Naive thymus-derived CD4-positive, alpha-beta T cell (primary cell): Measurements from ENCODE around the gene MOB1B. TPM values are rescaled to one million over a fixed set of nuclear protein-coding genes. Genes with fewer than 3 reads are reported as not detected.
A peak's percentile ranks its signal among the peaks of the same experiment; 100 is the strongest.
"Not testable (repeated sequence)": the region's sequence is repeated elsewhere in the genome, so short reads cannot be mapped to it uniquely, and the experiment has no call there.

Source experiments
- ATAC-seq: fragments of 150-1000 bp; cut with Tn5 transposase; 2 replicates; pipeline ENCODE4 v1.10.0; 2021; ENCODE audit warnings: mild to moderate bottlenecking, moderate library complexity
- CTCF ChIA-PET: fragments of 350-600 bp; sonication (Branson Sonifier 250); formaldehyde crosslinking; loops from one replicate; lab custom pipeline; 2021; ENCODE audit warnings: antibody characterized with exemption; lab: Charles Lee
- POLR2A ChIA-PET: fragments of 350-600 bp; sonication (Branson Sonifier 250); formaldehyde crosslinking; loops from one replicate; lab custom pipeline; 2021; ENCODE audit warnings: antibody characterized with exemption, inconsistent platforms; lab: Charles Lee
- DNase-seq, 9 donors: peaks; one replicate each; pipeline versions ENCODE4 v3.0.0 to v3.0.0-alpha.2; 2020 to 2022; ENCODE audit warnings: mixed read lengths in 1 of 9
- H3K27ac ChIP-seq: one replicate; pipeline ENCODE4 v1.7.0; 2013; ENCODE audit warnings: mild to moderate bottlenecking, low read depth, low read length, moderate library complexity
- H3K27me3 ChIP-seq, 2 donors: one replicate each; pipeline ENCODE4 v1.7.0; 2013; ENCODE audit warnings: low read length in 2 of 2, mild to moderate bottlenecking in 2 of 2, moderate library complexity in 2 of 2; ENCODE audit not compliant: control insufficient read depth in 2 of 2, insufficient read depth in 2 of 2
- H3K36me3 ChIP-seq, 3 experiments: 1 replicate in 2 of 3; 2 replicates in 1 of 3; pipeline ENCODE4 v1.7.0; 2013; ENCODE audit warnings: low read length in 3 of 3, mild to moderate bottlenecking in 3 of 3, moderate library complexity in 1 of 3; ENCODE audit not compliant: insufficient read depth in 3 of 3, control insufficient read depth in 2 of 3
- H3K4me1 ChIP-seq, 2 donors: one replicate each; pipeline ENCODE4 v1.7.0; 2013; ENCODE audit warnings: low read length in 2 of 2, mild to moderate bottlenecking in 2 of 2, moderate library complexity in 1 of 2; ENCODE audit not compliant: control insufficient read depth in 2 of 2, insufficient read depth in 2 of 2
- H3K4me3 ChIP-seq: 2 replicates; pipeline ENCODE4 v1.7.0; 2013; ENCODE audit warnings: mild to moderate bottlenecking, low read length
- H3K9me3 ChIP-seq, 3 experiments: 1 replicate in 2 of 3; 2 replicates in 1 of 3; pipeline ENCODE4 v1.7.0; 2013; ENCODE audit warnings: low read length in 3 of 3; ENCODE audit not compliant: control insufficient read depth in 2 of 3
- H3K27ac Mint-ChIP-seq, 9 donors: one replicate each; pipeline ENCODE4 v1.8.0; 2020 to 2022; ENCODE audit warnings: mixed read lengths in 9 of 9, mild to moderate bottlenecking in 8 of 9, moderate library complexity in 5 of 9, inconsistent platforms in 2 of 9
- H3K27me3 Mint-ChIP-seq, 5 donors: one replicate each; pipeline ENCODE4 v1.8.0; 2021 to 2022; ENCODE audit warnings: mixed read lengths in 5 of 5, mild to moderate bottlenecking in 1 of 5
- H3K36me3 Mint-ChIP-seq, 5 donors: one replicate each; pipeline ENCODE4 v1.8.0; 2020 to 2022; ENCODE audit warnings: mixed read lengths in 5 of 5, mild to moderate bottlenecking in 3 of 5, inconsistent platforms in 1 of 5
- H3K4me1 Mint-ChIP-seq, 7 donors: one replicate each; pipeline ENCODE4 v1.8.0; 2020 to 2022; ENCODE audit warnings: mixed read lengths in 7 of 7, mild to moderate bottlenecking in 3 of 7, inconsistent platforms in 1 of 7
- H3K4me3 Mint-ChIP-seq, 10 donors: one replicate each; pipeline ENCODE4 v1.8.0; 2020 to 2022; ENCODE audit warnings: mild to moderate bottlenecking in 10 of 10, mixed read lengths in 10 of 10, moderate library complexity in 6 of 10, inconsistent platforms in 2 of 10
- H3K9me3 Mint-ChIP-seq, 11 donors: one replicate each; pipeline ENCODE4 v1.8.0; 2020 to 2022; ENCODE audit warnings: mixed read lengths in 11 of 11, mild to moderate bottlenecking in 4 of 11, inconsistent platforms in 1 of 11, moderate library complexity in 1 of 11
- intact Hi-C, 2 donors: fragments of 100-400 bp; cut with micrococcal nuclease; formaldehyde crosslinking; loops; one replicate each; pipeline ENCODE4 v1.15.1; 2023
- polyA plus RNA-seq, 2 donors: library from polyadenylated mRNA; unstranded; fragments of 300-500 nt; fragmentation: Illumina TruSeq; gene quantifications; one replicate each; pipeline ENCODE4 v1.2.3, GENCODE V29; 2021
- total RNA-seq, 6 experiments: library from RNA in 5 of 6; stranded (reverse) in 5 of 6; gene quantifications; 1 replicate in 5 of 6; 2 replicates in 1 of 6; pipeline ENCODE4 v1.2.3 and lab custom pipeline; 2021 to 2026

Gene MOB1B
- total and polyA plus RNA-seq, 7 experiments from 2014 or later, result 2.0 to 20.3 (median 12.4) TPM

GRCh38 chr4:71009086-71009485 lies 106.9 kb downstream of the MOB1B start:
- ChIA-PET POLR2A (interaction anchor here (0.9 to 1.4 kb wide), 2 partner anchors 15 to 23 kb away, joined by 3 read pairs; partner anchors contain the start of gene DCK), CTCF (interaction anchor here (0.9 to 3.3 kb wide), 6 partner anchors 12 to 357 kb away, joined by 3 to 22 read pairs (median 10); partner anchors contain the start of gene DCK)
- Mint-ChIP-seq H3K27ac (peak overlapping the region in 7 of 9 donors; percentile 28 to 85 (median 61)), H3K4me3 (no peak overlapping the region), H3K4me1 (peaks cover 32 to 60% (median 57%) of the 10 kb centered on the region in 7 donors), H3K36me3 (peaks cover 4 to 34% (median 5%) of the 10 kb centered on the region in 5 donors), H3K27me3 (no peaks in the 10 kb centered on the region), H3K9me3 (peaks cover 0 to 8% (median 0%) of the 10 kb centered on the region in 11 donors)
- H3K4me3 ChIP-seq, result no peak overlapping the region
- intact Hi-C loops, result loop anchor here (1.0 to 10.0 kb wide), 5 partner anchors 170 to 408 kb away; partner anchors contain the start of genes ENAM (in 1 of the 2) and GRSF1 (in 1 of the 2)
- H3K9me3 ChIP-seq, result no peaks in the 10 kb centered on the region
- H3K27me3 ChIP-seq, result no peaks in the 10 kb centered on the region
- ATAC-seq, result no peak
- H3K36me3 ChIP-seq, result no peaks in the 10 kb centered on the region
- peaks cover 19% of the 10 kb centered on the region in 2 donors for H3K4me1 ChIP-seq
- no peak for DNase-seq
- no peak overlapping the region for H3K27ac ChIP-seq

- ATAC-seq (peak; percentile 83), DNase-seq (peak in 6 of 9 donors; percentile 23 to 54 (median 48))
- Histone ChIP-seq H3K36me3 (no peaks in the 10 kb centered on the region), H3K9me3 (no peaks in the 10 kb centered on the region), H3K27me3 (no peaks in the 10 kb centered on the region), H3K27ac (no peak overlapping the region), H3K4me1 (peaks cover 9 to 10% of the 10 kb centered on the region in 2 donors), H3K4me3 (no peak overlapping the region)
- H3K36me3 Mint-ChIP-seq, result peaks cover 4 to 42% (median 5%) of the 10 kb centered on the region in 5 donors
- CTCF ChIA-PET, result interaction anchor here (0.5 to 3.3 kb wide), 14 partner anchors 8 to 1976 kb away, joined by 3 to 22 read pairs (median 5); no protein-coding TSS in a partner anchor
- H3K4me3 Mint-ChIP-seq, result peak overlapping the region in 3 of 10 donors; percentile 5 to 44 (median 29)
- H3K4me1 Mint-ChIP-seq, result peaks cover 23 to 52% (median 48%) of the 10 kb centered on the region in 7 donors
- POLR2A ChIA-PET, result interaction anchor here (0.6 to 1.4 kb wide), 2 partner anchors 306 to 321 kb away, joined by 3 to 7 read pairs; no protein-coding TSS in a partner anchor
- H3K9me3 Mint-ChIP-seq, result peaks cover 0 to 16% (median 0%) of the 10 kb centered on the region in 11 donors
- H3K27ac Mint-ChIP-seq, result peak overlapping the region in 8 of 9 donors; percentile 26 to 65 (median 48)
- intact Hi-C loops, result loop anchor here (1.0 to 10.0 kb wide), 10 partner anchors 17 to 409 kb away; partner anchors contain the start of genes GRSF1 (in 2 of the 2), DCK (in 1 of the 2), ENAM (in 1 of the 2) and MOB1B (in 1 of the 2)
- H3K27me3 Mint-ChIP-seq, result no peaks in the 10 kb centered on the region
Observed at GRCh38 chr4:71009890-71010588, 107.9 kb downstream of the MOB1B start.

GRCh38 chr4:71011451-71011850 lies 109.3 kb downstream of the MOB1B start:
- peaks cover 0 to 19% (median 0%) of the 10 kb centered on the region in 11 donors for H3K9me3 Mint-ChIP-seq
- ATAC-seq (no peak), DNase-seq (no peak)
- Histone ChIP-seq H3K36me3 (no peaks in the 10 kb centered on the region), H3K27me3 (no peaks in the 10 kb centered on the region), H3K9me3 (no peaks in the 10 kb centered on the region), H3K4me1 (peaks cover 2 to 4% of the 10 kb centered on the region in 2 donors), H3K4me3 (no peak overlapping the region), H3K27ac (no peak overlapping the region)
- POLR2A ChIA-PET, result interaction anchor here (0.6 to 0.9 kb wide), 2 partner anchors 15 to 84 kb away, joined by 3 read pairs; no protein-coding TSS in a partner anchor
- peaks cover 5 to 51% (median 8%) of the 10 kb centered on the region in 5 donors for H3K36me3 Mint-ChIP-seq
- peaks cover 19 to 46% (median 40%) of the 10 kb centered on the region in 7 donors for H3K4me1 Mint-ChIP-seq
- no peaks in the 10 kb centered on the region for H3K27me3 Mint-ChIP-seq
- H3K27ac Mint-ChIP-seq, result no peak overlapping the region
- intact Hi-C loops, result loop anchor here in 1 of 2 donors (2.0 kb wide), 1 partner anchor 173 kb away; the partner anchor contains the start of gene GRSF1
- CTCF ChIA-PET, result interaction anchor here (1.0 kb wide), 1 partner anchor 361 kb away, joined by 7 read pairs; no protein-coding TSS in a partner anchor
- no peak overlapping the region for H3K4me3 Mint-ChIP-seq

DNA sequence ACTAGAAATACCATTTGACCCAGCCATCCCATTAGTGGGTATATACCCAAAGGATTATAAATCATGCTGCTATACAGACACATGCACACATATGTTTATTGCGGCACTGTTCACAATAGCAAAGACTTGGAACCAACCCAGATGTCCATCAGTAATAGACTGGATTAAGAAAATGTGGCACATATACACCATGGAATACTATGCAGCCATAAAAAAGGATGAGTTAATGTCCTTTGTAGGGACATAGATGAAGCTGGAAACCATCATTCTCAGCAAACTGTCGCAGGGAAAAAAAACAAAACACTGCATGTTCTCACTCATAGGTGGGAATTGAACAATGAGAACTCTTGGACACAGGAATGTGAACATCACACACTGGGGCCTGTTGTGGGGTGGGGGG lies 115.2 kb downstream of the MOB1B start:
- H3K36me3 ChIP-seq, intact Hi-C loops, H3K27ac ChIP-seq, H3K27ac Mint-ChIP-seq, H3K4me3 Mint-ChIP-seq, ATAC-seq, H3K4me3 ChIP-seq, DNase-seq, CTCF ChIA-PET, POLR2A ChIA-PET, H3K4me1 ChIP-seq, H3K27me3 ChIP-seq, H3K9me3 ChIP-seq, H3K27me3 Mint-ChIP-seq: not testable (repeated sequence)
- H3K9me3 Mint-ChIP-seq, result peaks cover 0 to 22% (median 0%) of the 10 kb centered on the region in 11 donors
- peaks cover 5 to 46% (median 10%) of the 10 kb centered on the region in 5 donors for H3K36me3 Mint-ChIP-seq
- peaks cover 4 to 19% (median 14%) of the 10 kb centered on the region in 7 donors for H3K4me1 Mint-ChIP-seq

DNA sequence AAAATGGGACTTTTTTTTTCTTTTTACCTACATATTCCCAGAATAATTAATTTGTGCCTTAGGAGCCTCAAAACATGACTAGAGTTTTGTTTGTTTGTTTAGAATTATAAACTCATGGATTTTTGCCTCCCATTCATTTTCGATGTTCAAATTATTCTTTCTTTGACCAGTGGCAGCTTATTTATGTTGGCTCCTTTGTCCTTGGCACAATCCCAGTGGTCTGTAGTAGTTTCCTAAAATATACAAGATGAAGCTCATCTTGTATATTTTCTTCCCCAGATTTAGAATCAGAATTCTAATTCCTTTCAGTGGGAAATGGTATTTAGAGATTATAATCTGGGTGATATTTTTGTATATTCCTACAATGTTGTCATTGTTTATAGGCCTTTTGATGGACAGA lies 118.4 kb downstream of the MOB1B start:
- H3K27ac Mint-ChIP-seq, result peak overlapping the region in 1 of 9 donors; percentile 56
- ChIA-PET CTCF (no interaction called here), POLR2A (no interaction called here)
- Histone ChIP-seq H3K27me3 (no peaks in the 10 kb centered on the region), H3K27ac (no peak overlapping the region), H3K36me3 (peaks cover 0 to 3% (median 0%) of the 10 kb centered on the region in 3 experiments), H3K9me3 (no peaks in the 10 kb centered on the region), H3K4me1 (no peaks in the 10 kb centered on the region), H3K4me3 (no peak overlapping the region)
- intact Hi-C loops, result no loop called here
- ATAC-seq (no peak), DNase-seq (no peak)
- peaks cover 0 to 6% (median 0%) of the 10 kb centered on the region in 11 donors for H3K9me3 Mint-ChIP-seq
- no peaks in the 10 kb centered on the region for H3K27me3 Mint-ChIP-seq
- no peak overlapping the region for H3K4me3 Mint-ChIP-seq
- H3K4me1 Mint-ChIP-seq, result peaks cover 0 to 24% (median 8%) of the 10 kb centered on the region in 7 donors
- H3K36me3 Mint-ChIP-seq, result peaks cover 0 to 33% (median 12%) of the 10 kb centered on the region in 5 donors

DNA sequence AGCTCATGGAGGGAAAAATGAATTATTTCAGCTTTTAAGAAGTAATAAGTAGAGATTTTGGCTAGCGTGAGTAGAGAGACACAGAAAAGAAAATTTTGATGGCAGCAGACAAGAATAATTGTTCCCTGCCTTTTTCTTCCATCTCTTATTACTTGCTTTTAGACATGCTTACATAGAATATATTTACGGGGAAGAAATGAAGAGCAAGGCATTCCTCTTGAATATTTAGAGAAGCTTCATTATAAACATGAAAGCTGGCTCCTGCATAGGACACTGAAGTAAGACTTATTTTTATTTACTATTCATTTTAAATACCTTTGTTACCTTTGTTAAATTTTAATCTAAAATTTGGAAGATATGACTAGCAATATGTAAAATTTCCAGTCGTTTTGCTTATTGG lies 123.5 kb downstream of the MOB1B start:
- Histone ChIP-seq H3K4me3 (no peak overlapping the region), H3K27ac (no peak overlapping the region), H3K4me1 (no peaks in the 10 kb centered on the region), H3K9me3 (no peaks in the 10 kb centered on the region), H3K27me3 (no peaks in the 10 kb centered on the region), H3K36me3 (peaks cover 0 to 24% (median 5%) of the 10 kb centered on the region in 3 experiments)
- no peak for DNase-seq
- ATAC-seq, result no peak
- peaks cover 0 to 24% (median 8%) of the 10 kb centered on the region in 7 donors for H3K4me1 Mint-ChIP-seq
- peaks cover 3 to 44% (median 22%) of the 10 kb centered on the region in 5 donors for H3K36me3 Mint-ChIP-seq
- no peak overlapping the region for H3K4me3 Mint-ChIP-seq
- H3K27me3 Mint-ChIP-seq, result no peaks in the 10 kb centered on the region
- H3K27ac Mint-ChIP-seq, result peak overlapping the region in 2 of 9 donors; percentile 2 to 46
- ChIA-PET POLR2A (no interaction called here), CTCF (interaction anchor here (0.7 kb wide), 1 partner anchor 290 kb away, joined by 4 read pairs; no protein-coding TSS in a partner anchor)
- no peaks in the 10 kb centered on the region for H3K9me3 Mint-ChIP-seq
- intact Hi-C loops, result loop anchor here in 1 of 2 donors (1.0 kb wide), 1 partner anchor 373 kb away; no protein-coding TSS in a partner anchor
